AML-193 (cell line): ENCODE data around the gene ZEB1.
A peak's percentile ranks its signal among the peaks of the same experiment; 100 is the strongest.
"Not testable (repeated sequence)": the region's sequence is repeated elsewhere in the genome, so short reads cannot be mapped to it uniquely, and the experiment has no call there.

Experiments used
- DNase-seq, 2 experiments: peaks; one replicate each; lab custom pipeline; 2025; lab: John Stamatoyannopoulos, UW

ZEB1 gene

DNA sequence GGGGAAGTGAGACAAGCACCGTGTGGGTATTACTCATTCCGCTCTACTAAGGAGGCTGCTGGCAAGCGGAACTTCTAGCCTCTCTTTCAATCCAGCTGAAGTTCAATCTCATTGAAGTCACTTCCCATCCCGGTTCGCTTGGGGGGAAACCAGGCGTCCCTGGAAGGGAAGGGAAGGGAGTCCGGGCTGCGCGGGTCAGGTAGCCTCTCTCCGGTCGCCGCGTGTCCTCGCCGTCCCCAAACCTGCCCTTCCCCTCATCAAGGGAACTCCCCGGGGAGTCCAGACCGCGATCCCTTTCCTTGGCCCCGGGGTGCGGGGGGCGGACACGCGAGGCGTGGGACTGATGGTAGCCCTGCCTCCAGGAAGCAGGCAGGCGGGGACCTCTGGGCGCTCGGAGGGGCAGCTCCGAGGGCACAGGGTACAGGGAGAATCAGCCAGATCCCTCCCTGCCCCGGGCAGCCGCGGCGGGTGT, 598 bp upstream of the ZEB1 start:
- peak; percentile 76 to 83 for DNase-seq

DNA sequence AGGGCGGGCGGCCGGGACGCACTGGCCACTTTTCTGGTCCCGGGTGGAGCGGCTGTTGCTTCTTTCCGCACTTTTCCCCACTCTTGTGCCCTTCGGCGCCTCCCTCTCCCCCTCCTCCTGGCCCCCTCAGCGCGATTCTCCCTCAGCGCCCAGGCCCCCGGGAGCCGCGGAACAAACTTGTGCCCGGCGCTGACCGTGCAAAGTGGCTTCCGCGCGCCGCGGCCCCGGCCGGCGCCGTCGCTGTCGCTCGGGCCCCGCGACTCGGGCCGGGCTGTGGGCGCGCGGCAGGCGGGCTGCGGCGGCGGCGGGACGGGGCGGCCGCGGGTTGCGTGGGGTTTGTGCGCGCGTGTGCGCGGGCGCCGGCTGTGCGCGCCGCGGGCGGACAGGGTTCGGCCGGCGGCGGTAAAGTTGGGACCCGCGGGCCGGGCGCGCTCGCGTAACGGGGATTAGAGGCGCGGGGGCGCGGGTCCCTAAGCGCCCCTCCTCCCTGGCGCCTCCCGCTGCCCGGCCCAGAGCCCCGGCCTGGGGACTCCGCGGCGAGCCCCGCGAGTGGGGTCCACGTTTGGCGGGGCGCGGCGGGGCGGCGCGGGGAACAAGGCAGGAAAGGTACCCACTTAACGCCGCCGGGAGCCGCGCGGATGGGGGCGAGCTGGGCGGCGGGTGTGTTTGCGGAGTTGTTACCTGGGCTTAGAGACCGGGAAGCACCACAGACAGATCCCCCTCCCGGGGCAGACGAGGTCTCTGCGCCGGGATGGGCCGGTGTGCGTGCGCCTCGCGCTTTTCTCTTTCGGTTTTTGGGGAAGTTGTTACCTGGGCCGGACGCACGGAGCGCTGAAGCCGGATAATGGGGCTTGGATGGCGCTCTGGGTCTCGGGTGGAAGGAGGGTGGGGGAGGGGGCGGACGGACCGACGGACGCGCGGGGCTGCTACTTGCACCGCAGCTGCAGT, 860 bp downstream of the ZEB1 start:
- peak in 1 of 2 experiments; percentile 27 for DNase-seq

- peak; percentile 6 to 27 for DNase-seq
Measured at GRCh38 chr10:31320550-31321211, 1.7 kb downstream of the ZEB1 start.

- peak in 1 of 2 experiments; percentile 10 for DNase-seq
Measured at GRCh38 chr10:31321396-31321941, 2.5 kb downstream of the ZEB1 start.

- peak; percentile 18 to 19 for DNase-seq
Measured at GRCh38 chr10:31322647-31323046, 3.6 kb downstream of the ZEB1 start.

GRCh38 chr10:31340343-31340742, 21.3 kb downstream of the ZEB1 start:
- no peak for DNase-seq

- DNase-seq, result no peak
Measured at GRCh38 chr10:31341552-31341951, 22.5 kb downstream of the ZEB1 start.

DNA sequence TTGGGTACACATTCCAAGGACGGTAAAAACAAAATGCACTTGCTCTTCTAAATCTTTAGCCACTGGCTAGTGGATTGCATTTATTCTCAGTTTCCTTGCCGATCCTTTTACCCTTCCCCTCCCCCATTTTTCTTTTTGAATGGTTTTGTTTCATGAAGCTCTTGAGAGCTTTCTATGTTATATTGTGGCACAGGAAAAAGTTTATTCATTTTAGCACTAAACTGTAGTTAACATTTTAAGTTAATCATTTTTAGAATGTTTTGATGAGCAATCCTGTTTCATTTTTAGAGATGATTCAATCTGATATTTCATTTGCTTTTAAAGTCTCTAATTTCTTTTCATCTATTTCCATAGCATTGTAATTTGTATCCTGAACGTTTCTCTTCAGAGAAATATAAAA, 24.0 kb downstream of the ZEB1 start:
- DNase-seq, result no peak

DNA sequence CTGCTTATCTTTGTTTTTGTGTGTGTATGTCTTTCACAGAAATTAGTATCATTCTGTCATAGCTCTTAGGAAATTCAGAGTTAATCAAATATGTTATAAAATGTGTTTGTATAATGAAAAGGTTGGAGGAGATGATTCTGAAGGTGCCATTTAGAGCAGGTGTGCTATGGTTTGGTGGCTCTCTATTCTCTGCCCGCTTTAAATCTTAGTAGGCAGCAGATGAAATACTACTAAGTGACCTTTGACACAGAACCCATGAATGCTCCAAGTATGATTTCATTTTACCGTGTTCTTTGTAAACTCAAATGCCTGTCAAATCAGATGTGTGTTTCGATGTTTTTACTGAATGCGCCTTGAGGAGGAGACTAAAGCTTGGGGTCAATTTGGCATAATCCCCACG, 24.5 kb downstream of the ZEB1 start:
- DNase-seq, result no peak

- DNase-seq, result peak; percentile 22 to 23
Measured at GRCh38 chr10:31345886-31346285, 26.9 kb downstream of the ZEB1 start.

GRCh38 chr10:31346953-31347352, 27.9 kb downstream of the ZEB1 start:
- peak; percentile 19 to 26 for DNase-seq

GRCh38 chr10:31347705-31348104, 28.7 kb downstream of the ZEB1 start:
- DNase-seq, result no peak

DNA sequence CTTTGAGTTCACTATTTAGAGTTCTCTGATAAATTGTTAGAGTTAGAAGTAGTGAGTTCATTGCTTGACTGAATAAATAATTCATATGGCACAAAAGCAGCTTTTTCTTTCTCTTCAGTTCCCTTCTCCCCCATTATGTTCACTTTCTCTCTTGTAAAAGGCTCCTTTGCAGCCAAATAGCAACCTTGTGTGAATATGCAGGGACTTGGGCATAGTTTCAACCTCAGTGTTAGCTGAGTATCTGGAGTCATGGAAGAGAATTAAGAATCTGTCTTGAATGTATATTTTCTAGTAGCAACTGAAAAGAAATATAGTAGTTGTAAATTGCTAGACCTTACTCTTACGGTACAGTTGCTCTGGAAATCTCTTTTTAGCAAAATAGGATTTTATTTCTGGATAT, 31.9 kb downstream of the ZEB1 start:
- no peak for DNase-seq

DNA sequence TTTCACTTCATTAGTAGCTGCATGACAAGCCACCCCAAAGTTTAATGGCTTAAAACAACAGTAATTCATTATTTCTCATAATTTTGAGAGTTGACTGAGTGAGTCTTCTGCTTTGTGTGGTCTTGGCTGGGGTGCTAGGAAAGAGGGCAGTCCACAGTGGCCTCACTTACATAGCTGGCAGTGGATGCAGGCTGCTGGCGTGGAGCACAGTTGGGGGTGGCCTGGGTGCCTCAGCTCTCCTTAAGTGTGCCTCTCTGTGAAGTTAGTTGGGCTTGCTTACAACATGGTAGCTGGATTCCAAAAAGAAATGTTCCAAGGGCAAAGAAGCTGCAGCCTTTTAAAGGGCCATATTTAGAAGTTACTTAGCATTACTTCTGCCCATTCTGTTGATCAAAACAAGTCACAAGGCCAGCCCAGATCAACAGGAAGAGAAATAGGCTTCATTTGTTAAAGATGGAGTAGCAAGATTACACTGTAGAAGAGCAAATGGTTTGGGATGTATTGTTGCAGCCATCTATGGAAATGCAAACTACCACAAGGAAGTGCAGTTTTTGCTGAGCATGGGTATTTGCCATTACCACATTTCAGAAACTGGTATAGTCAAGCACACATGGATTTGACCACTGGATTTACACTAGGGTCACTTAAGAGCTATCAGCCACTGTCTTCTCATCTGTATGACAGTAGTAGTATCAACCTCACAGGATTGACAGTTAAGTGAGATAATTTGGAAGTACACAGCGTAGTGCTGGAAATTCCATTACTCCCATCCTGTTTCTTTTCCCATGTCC, 33.6 kb downstream of the ZEB1 start:
- DNase-seq, result no peak

DNA sequence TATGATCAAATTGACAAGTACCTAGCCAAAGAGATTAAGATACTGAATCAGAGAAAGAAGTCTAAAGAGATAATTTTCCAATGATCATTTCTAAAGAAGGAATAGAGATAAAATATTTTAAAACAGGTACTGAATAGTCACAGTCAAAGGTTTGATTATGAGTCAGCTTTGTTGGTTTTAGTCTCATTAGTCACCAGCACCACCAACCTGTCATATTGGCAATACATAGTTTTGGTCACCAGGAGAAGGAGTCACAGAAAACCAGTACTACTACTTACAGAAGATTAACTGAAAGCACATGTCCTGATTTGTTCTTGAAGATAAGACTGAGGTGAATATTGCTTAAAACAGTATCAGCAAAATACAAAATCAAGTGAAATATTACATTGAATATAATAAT, 34.6 kb downstream of the ZEB1 start:
- DNase-seq, result peak; percentile 25

DNA sequence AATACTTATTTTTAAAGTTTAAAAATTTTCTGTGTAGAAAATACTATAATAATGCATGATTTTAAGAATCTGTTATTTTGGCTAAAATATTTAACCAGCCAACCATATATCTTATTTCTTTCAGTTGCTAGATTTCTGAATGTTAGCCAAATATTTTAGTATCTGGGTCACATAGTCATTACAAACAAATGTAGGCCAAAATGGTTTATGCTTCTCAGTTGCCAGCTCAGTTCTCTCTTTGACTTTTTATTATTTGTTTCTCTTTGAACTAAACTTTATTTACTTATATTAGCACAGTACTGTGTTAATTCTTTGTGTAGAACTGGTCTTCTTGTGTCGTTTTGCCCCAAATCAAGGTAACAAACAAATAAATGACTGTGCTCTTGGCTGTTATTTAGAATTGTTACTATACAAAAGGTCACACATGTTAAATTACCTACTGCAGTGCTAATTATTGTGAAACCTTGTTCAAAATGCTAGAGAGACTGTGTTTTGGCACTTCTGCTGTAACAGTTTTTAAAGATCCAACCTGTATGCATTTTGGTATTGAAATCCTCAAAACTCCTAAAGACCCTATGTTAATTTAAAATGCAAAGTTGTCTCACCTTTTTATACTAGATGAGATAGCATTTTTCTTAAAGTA, 39.8 kb downstream of the ZEB1 start:
- DNase-seq, result no peak

DNA sequence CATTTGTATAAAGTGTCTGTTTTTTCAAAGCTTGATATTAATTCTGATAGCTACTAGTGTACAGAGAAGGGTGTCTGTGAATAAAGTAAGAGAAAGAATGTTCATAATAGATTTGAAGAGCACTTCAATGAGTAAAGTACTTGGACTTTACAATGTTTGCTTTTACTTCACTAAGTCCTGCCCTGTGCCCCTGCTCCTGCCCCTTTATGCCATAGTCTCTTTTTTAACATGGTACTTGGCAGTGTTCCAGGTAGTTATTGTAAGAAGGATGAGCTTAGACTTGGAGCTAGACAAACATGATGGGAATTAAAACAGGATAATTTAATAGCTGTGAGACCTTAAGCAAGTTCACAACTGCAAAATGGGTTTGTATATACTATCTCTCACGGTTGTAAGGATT, 41.0 kb downstream of the ZEB1 start:
- no peak for DNase-seq

DNA sequence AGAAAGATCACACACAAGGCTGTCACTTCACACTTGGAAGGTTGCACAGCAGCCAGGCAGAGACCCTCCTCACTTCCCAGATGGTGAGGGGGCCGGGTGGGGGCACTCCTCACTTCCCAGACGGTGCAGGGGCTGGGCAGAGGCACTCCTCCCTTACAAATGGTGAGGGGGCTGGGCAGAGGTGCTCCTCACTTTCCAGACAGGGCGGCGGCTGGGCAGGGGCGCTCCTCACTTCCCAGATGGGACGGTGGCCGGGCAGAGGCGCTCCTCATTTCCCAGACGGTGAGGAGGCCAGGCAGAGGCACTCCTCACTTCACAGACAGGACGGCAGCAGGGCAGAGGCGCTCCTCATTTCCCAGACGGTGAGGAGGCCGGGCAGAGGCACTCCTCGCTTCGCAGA, 42.5 kb downstream of the ZEB1 start:
- DNase-seq, result not testable (repeated sequence)

- no peak for DNase-seq
Measured at GRCh38 chr10:31362023-31362641, 43.1 kb downstream of the ZEB1 start.

- DNase-seq, result not testable (repeated sequence)
Measured at GRCh38 chr10:31363696-31364095, 44.7 kb downstream of the ZEB1 start.

- DNase-seq, result not testable (repeated sequence)
Measured at GRCh38 chr10:31364238-31364637, 45.2 kb downstream of the ZEB1 start.
